Cardiac muscle cell (in vitro differentiated cells and primary cell): ENCODE data around the gene CRYBA4. TPM values are rescaled to one million over a fixed set of nuclear protein-coding genes. Genes with fewer than 3 reads are reported as not detected.

Experiments used
- DNase-seq, 2 donors: peaks; one replicate each; pipeline versions ENCODE4 v3.0.0 to v3.0.0-alpha.2; 2010 to 2017; ENCODE audit warnings: low read depth in 1 of 2, low spot score in 1 of 2
- H3K27ac ChIP-seq: fragments of 200-600 bp; sonication (generic); 2 replicates; pipeline ENCODE4 v1.5.1; 2016
- H3K27me3 ChIP-seq: fragments of 200-600 bp; sonication (generic); 2 replicates; pipeline ENCODE4 v1.6.0; 2016; ENCODE audit warnings: control low read depth
- H3K36me3 ChIP-seq: fragments of 200-600 bp; sonication (generic); 2 replicates; pipeline ENCODE4 v1.5.1; 2016; ENCODE audit warnings: control low read depth
- H3K4me1 ChIP-seq: fragments of 200-600 bp; sonication (generic); 2 replicates; pipeline ENCODE4 v1.8.1; 2017; ENCODE audit warnings: low read depth, mild to moderate bottlenecking, mixed run types
- H3K4me3 ChIP-seq: fragments of 200-600 bp; sonication (generic); 2 replicates; pipeline ENCODE4 v1.5.1; 2016; ENCODE audit warnings: mild to moderate bottlenecking
- H3K9me3 ChIP-seq: fragments of 200-600 bp; sonication (generic); 2 replicates; pipeline ENCODE4 v1.5.1; 2017; ENCODE audit warnings: low read depth, mild to moderate bottlenecking, control low read depth
- polyA plus RNA-seq: library from polyadenylated mRNA; unstranded; fragments of >200 nt; fragmentation: Nextera tagmentation; extraction: Ambion mirVana; gene quantifications from 2 replicates; pipeline ENCODE4 v1.2.1, GENCODE V29; 2016
- total RNA-seq: library from RNA; depleted of rRNA; stranded (reverse); fragments of >200 nt; gene quantifications from 2 replicates; pipeline ENCODE4 v1.2.3, GENCODE V29; 2016
- TF ChIP-seq, protein P1 (sequence below): IDR thresholded peaks from 2 replicates; pipeline ENCODE4 v1.5.1; 2012; ENCODE audit warnings: low read depth, mild to moderate bottlenecking, low read length

The CRYBA4 gene
- total and polyA plus RNA-seq, 2 experiments from 2014 or later, result 0.34 TPM; not detected in 1

DNA sequence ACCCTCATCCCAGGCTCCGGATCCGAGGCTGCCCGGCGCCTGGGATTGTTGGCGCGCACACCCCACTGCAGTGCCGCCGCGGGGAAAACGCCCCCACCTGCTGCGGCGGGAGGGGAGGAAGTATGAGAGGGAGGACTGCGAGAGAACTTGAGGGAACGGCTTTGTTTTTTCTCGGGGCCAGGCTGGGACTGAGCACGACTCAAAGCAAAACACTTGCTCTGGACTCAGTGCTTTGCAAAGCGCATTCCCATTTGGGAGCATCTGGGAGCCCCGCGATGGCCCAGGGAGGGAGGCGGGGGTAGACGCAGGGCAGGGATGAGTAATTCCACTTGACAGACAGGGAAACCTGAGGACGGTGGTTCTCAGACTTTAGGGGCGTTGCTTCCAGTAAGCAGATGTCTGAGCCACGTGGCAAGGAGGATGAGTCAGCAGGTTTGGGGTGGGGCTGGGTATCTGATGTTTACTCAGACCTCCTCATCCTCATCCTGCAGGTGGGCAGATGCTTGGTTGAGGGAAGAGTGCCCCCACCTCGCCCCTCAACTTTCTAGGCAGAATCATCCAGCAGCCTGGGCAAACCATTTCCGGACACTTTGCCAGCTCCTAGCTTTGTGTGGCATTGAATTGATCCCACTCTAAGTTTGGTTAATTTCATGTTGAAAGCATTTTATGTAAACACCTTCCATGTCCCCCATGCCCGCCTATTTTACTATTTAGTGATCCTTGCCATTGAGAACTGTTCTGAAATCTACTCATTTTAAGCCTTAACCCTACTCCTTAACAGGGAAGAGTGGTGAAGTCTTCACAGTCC is 37.1 kb downstream of the CRYBA4 start:
- peaks cover 51% of the 10 kb centered on the region for H3K27me3 ChIP-seq
- no peak overlapping the region for H3K27ac ChIP-seq

DNA sequence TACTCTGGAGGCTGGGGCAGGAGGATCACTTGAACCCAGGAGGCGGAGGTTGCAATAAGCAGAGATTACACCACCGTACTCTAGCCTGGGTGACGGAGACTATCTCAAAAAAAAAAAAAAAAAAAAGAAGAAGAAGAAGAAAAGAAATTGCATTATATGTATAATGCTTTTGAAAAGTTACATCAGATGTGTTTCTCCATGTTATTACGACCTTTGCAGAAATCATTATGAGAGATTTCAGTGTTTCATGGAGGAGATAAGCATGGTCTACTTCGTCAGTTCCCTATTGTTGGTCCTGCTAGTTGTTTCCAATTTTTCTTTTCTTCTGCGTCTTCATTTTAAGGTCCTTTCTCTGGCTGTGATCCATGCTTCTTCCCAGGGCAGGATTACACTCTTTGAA is 38.6 kb downstream of the CRYBA4 start:
- no peak for DNase-seq
- Histone ChIP-seq H3K4me1 (peaks cover 8% of the 10 kb centered on the region), H3K27me3 (peaks cover 41% of the 10 kb centered on the region), H3K36me3 (no peaks in the 10 kb centered on the region), H3K9me3 (no peaks in the 10 kb centered on the region), H3K4me3 (no peak overlapping the region), H3K27ac (no peak overlapping the region)
- TF ChIP-seq, protein P1, sequence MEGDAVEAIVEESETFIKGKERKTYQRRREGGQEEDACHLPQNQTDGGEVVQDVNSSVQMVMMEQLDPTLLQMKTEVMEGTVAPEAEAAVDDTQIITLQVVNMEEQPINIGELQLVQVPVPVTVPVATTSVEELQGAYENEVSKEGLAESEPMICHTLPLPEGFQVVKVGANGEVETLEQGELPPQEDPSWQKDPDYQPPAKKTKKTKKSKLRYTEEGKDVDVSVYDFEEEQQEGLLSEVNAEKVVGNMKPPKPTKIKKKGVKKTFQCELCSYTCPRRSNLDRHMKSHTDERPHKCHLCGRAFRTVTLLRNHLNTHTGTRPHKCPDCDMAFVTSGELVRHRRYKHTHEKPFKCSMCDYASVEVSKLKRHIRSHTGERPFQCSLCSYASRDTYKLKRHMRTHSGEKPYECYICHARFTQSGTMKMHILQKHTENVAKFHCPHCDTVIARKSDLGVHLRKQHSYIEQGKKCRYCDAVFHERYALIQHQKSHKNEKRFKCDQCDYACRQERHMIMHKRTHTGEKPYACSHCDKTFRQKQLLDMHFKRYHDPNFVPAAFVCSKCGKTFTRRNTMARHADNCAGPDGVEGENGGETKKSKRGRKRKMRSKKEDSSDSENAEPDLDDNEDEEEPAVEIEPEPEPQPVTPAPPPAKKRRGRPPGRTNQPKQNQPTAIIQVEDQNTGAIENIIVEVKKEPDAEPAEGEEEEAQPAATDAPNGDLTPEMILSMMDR, result no peak

More for the DNA sequence above, 37.1 kb downstream of the CRYBA4 start:
- H3K4me1 ChIP-seq, result peaks cover 8% of the 10 kb centered on the region
- DNase-seq, result peak in 1 of 2 donors; percentile 82
- TF ChIP-seq, protein P1, result no peak
- H3K9me3 ChIP-seq, result no peaks in the 10 kb centered on the region
- no peaks in the 10 kb centered on the region for H3K36me3 ChIP-seq
- H3K4me3 ChIP-seq, result peak overlapping the region; percentile 20

DNA sequence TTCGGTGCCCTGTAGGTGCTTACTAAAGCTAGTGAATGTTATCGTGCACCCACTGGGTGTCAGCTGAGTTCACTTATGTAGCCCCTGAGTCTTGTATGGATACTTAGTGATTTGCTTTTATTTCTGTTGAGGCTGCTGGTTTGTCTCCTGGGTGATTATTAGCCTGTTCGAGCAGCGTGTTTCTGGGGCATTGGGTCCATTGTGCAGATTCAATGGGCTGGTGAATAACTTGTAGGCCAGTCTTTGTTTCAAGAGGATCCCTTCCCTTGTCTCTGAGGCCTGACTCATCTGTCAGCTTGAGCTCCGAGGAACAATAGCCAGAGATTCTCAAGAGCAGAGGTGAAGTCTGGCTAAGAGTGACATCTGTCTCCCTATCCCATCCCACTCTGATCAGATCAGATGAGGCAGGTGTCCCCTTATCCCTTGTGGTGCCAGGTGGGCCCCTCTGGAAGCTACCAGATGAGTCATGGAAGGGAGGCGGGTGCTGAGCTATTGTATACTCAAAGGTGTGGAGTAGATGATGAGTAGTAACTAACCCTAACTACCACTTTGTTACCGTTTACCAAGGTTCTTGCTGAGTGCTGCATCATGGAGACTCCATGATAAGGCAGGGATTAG is 39.3 kb downstream of the CRYBA4 start:
- H3K27ac ChIP-seq, result no peak overlapping the region
- peaks cover 34% of the 10 kb centered on the region for H3K27me3 ChIP-seq
- no peak for DNase-seq
- no peak overlapping the region for H3K4me3 ChIP-seq
- no peaks in the 10 kb centered on the region for H3K9me3 ChIP-seq
- TF ChIP-seq, protein P1, result no peak
- peaks cover 8% of the 10 kb centered on the region for H3K4me1 ChIP-seq
- no peaks in the 10 kb centered on the region for H3K36me3 ChIP-seq

DNA sequence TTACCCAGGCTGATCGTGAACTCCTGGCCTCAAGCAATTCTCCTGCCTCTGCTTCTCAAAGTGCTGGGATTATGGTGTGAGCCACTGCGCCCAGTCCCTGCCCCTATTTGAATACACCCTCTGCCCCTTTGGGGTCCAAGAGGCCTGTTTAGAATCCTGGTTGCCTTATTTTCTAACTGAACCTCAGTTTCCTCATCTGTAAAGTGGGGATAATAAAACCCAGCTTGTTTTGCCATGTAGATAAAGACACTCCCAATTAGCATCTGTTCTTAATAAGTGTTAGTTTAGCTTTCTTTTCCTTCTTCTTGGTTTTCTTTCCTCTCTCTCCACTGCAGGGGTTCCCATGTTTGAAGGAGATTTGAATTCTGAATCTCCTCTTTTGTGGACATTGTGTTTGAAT is 40.4 kb downstream of the CRYBA4 start:
- peaks cover 23% of the 10 kb centered on the region for H3K27me3 ChIP-seq
- H3K9me3 ChIP-seq, result no peaks in the 10 kb centered on the region
- DNase-seq, result no peak
- H3K4me1 ChIP-seq, result peaks cover 5% of the 10 kb centered on the region
- no peak overlapping the region for H3K4me3 ChIP-seq
- TF ChIP-seq, protein P1, result no peak
- H3K27ac ChIP-seq, result no peak overlapping the region
- no peaks in the 10 kb centered on the region for H3K36me3 ChIP-seq

DNA sequence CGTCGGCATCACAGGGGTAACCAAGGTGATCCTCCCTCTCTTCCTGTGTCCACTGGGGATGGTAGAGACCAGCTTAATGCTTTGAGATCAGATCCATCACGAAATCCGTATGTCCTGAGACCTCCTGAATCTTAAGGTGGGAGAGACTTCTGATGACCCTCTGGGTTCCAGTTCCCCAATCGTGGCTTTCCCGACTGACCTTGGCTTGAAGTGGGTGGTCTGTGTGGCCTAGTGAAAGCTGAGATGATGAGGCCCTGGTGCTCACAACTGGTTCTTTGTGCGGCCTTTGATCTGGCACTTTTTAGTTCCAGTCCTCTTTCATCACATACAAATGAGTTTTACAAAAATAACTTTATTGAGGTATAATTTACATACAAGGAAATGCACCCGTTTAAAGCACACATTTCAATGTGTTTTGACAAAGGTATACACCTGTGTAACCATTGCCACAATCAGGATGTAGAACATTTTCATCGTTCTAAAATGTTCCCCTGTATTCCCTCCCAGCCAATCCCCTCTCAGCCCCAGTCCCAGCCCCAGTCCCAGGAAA is 41.7 kb downstream of the CRYBA4 start:
- Histone ChIP-seq H3K9me3 (no peaks in the 10 kb centered on the region), H3K4me1 (peaks cover 2% of the 10 kb centered on the region), H3K4me3 (no peak overlapping the region), H3K36me3 (no peaks in the 10 kb centered on the region), H3K27me3 (peaks cover 10% of the 10 kb centered on the region), H3K27ac (no peak overlapping the region)
- TF ChIP-seq, protein P1, result no peak
- DNase-seq, result no peak
